ENCODE results near the gene PNP.
"Not testable (repeated sequence)": the region's sequence is repeated elsewhere in the genome, so short reads cannot be mapped to it uniquely, and the experiment has no call there.

The PNP gene

DNA sequence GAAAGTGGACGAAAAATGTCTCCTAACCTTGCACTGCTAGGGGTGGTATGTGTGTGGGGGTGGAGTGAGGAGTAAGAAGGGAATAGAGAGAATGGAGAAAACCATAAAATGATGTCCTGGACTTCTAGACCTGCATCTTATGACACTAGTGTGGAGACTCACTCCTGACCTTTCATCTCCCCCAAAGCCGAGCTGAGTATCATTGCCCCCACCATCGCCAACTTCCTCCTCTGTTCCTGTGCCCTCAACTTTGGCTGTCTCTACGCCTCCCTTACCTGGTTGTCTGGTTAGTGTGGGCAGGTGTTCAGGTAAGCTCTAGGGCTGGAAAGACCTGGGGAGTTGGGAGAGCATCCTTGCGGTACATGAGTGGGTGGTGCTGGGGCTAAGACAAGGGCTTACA, 28.7 kb upstream of the PNP start:
- H3K4me3 ChIP-seq (ENCODE audit: insufficient read length, low read depth) = no peak overlapping the region
- H3K9me3 ChIP-seq (ENCODE audit: insufficient read depth, low read length) = no peaks in the 10 kb centered on the region
- peaks cover 21% of the 10 kb centered on the region for H3K36me3 ChIP-seq (ENCODE audit: insufficient read depth, insufficient read length, low read length)
- H3K9ac ChIP-seq (ENCODE audit: insufficient read length, low read depth) = no peak overlapping the region
- TF ChIP-seq SUZ12 (IDR thresholded peaks at IDR 0.05; ENCODE audit: extremely low read depth, insufficient read depth, insufficient read length) (no peak), YY1 (IDR thresholded peaks at IDR 0.05; ENCODE audit: insufficient read depth, insufficient read length) (no peak), ZNF274 (IDR thresholded peaks at IDR 0.05; ENCODE audit: low read depth, low read length) (no peak)
- no peaks in the 10 kb centered on the region for H3K27me3 ChIP-seq (ENCODE audit: insufficient read depth, insufficient read length)
- no peak for DNase-seq (ENCODE audit: low read depth, low spot score)
- no peaks in the 10 kb centered on the region for H3K4me1 ChIP-seq (ENCODE audit: insufficient read depth, insufficient read length)

DNA sequence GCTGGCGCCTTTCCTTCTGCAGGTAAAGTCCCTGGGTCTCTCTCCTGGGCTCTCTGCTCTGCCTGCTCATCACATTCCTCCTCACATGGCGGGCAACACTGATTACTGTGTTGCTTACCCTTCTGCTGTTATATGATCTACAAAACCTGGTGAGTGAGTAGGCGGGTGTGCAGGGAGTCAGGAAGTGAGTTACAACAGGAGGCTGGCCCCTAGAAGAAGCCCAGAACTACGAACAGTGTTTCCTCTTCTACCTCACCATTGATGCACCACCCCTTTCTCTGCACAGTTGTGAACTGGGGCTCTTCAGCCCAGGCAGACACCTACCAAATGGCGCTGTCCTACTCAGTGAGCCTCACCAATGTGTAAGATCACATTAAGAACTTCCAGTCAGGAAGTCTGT, 28.3 kb upstream of the PNP start:
- DNase-seq (ENCODE audit: low read depth, low spot score) = no peak
- H3K9ac ChIP-seq (ENCODE audit: insufficient read length, low read depth) = no peak overlapping the region
- no peaks in the 10 kb centered on the region for H3K9me3 ChIP-seq (ENCODE audit: insufficient read depth, low read length)
- TF ChIP-seq SUZ12 (IDR thresholded peaks at IDR 0.05; ENCODE audit: extremely low read depth, insufficient read depth, insufficient read length) (no peak), ZNF274 (IDR thresholded peaks at IDR 0.05; ENCODE audit: low read depth, low read length) (no peak), YY1 (IDR thresholded peaks at IDR 0.05; ENCODE audit: insufficient read depth, insufficient read length) (no peak)
- peaks cover 25% of the 10 kb centered on the region for H3K36me3 ChIP-seq (ENCODE audit: insufficient read depth, insufficient read length, low read length)
- no peak overlapping the region for H3K4me3 ChIP-seq (ENCODE audit: insufficient read length, low read depth)
- H3K27me3 ChIP-seq (ENCODE audit: insufficient read depth, insufficient read length) = no peaks in the 10 kb centered on the region
- H3K4me1 ChIP-seq (ENCODE audit: insufficient read depth, insufficient read length) = no peaks in the 10 kb centered on the region

DNA sequence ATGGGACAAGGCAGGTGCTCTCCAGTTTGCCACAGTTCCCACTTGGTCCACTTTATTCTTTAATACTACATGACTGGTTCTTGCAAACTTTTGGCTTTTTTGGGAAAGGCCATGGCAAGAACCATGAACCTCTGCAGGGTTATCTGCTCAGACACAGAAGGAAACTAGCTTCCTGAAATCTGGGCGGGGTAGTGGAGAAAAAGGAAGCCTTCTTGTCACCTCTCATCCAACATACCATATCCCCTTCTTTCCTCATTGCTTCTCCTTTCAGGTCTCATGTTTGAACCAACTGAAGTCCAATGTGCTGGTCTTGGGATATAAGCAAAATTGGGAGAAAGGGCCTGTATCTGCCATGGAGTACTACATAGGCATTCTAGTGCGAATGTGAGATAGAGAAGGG, 27.7 kb upstream of the PNP start:
- Histone ChIP-seq H3K4me3 (ENCODE audit: insufficient read length, low read depth) (no peak overlapping the region), H3K27me3 (ENCODE audit: insufficient read depth, insufficient read length) (no peaks in the 10 kb centered on the region), H3K36me3 (ENCODE audit: insufficient read depth, insufficient read length, low read length) (peaks cover 31% of the 10 kb centered on the region), H3K9me3 (ENCODE audit: insufficient read depth, low read length) (no peaks in the 10 kb centered on the region), H3K9ac (ENCODE audit: insufficient read length, low read depth) (no peak overlapping the region), H3K4me1 (ENCODE audit: insufficient read depth, insufficient read length) (no peaks in the 10 kb centered on the region)
- TF ChIP-seq YY1 (IDR thresholded peaks at IDR 0.05; ENCODE audit: insufficient read depth, insufficient read length) (no peak), SUZ12 (IDR thresholded peaks at IDR 0.05; ENCODE audit: extremely low read depth, insufficient read depth, insufficient read length) (no peak), ZNF274 (IDR thresholded peaks at IDR 0.05; ENCODE audit: low read depth, low read length) (no peak)
- no peak for DNase-seq (ENCODE audit: low read depth, low spot score)

DNA sequence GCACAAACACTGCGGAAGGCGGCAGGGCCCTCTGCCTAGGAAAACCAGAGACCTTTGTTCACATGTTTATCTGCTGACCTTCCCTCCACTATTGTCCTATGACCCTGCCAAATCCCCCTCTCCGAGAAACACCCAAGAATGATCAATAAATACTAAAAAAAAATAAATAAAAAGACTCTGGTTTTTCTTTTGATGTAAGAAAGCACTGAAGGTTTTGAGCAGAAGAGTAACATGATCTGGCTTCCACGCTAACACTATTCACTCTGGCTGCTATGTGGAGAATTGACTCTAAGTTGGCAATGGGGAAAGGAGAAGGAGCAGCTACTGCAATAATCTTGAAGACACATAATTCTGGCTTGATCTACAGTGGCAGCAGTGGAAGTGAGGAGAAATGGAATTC, 25.6 kb upstream of the PNP start:
- H3K9me3 ChIP-seq (ENCODE audit: insufficient read depth, low read length); DNase-seq (ENCODE audit: low read depth, low spot score); H3K9ac ChIP-seq (ENCODE audit: insufficient read length, low read depth); H3K4me3 ChIP-seq (ENCODE audit: insufficient read length, low read depth); H3K4me1 ChIP-seq (ENCODE audit: insufficient read depth, insufficient read length); H3K27me3 ChIP-seq (ENCODE audit: insufficient read depth, insufficient read length): not testable (repeated sequence)
- peaks cover 53% of the 10 kb centered on the region for H3K36me3 ChIP-seq (ENCODE audit: insufficient read depth, insufficient read length, low read length)

DNA sequence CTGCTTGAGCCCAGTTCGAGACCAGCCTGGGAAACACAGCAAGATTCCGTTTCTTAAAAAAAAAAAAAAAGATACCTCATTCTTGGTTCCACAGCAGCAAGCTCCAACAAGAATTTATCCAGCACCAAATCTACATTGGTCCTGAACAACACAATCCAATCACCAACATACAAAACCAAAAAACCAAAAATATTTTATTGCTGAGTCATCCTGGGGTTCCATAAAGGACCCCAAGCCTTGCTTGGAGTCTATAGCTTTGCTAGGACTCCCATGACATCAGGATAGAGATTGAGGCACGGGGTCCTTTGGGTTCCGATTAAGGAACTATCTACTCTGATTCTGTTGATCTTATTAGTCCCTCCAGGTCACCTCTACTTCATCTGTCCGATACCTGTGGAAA, 22.3 kb upstream of the PNP start:
- Histone ChIP-seq H3K27me3 (ENCODE audit: insufficient read depth, insufficient read length) (no peaks in the 10 kb centered on the region), H3K4me3 (ENCODE audit: insufficient read length, low read depth) (no peak overlapping the region), H3K36me3 (ENCODE audit: insufficient read depth, insufficient read length, low read length) (peaks cover 85% of the 10 kb centered on the region), H3K4me1 (ENCODE audit: insufficient read depth, insufficient read length) (no peaks in the 10 kb centered on the region), H3K9ac (ENCODE audit: insufficient read length, low read depth) (no peak overlapping the region), H3K9me3 (ENCODE audit: insufficient read depth, low read length) (no peaks in the 10 kb centered on the region)
- TF ChIP-seq SUZ12 (IDR thresholded peaks at IDR 0.05; ENCODE audit: extremely low read depth, insufficient read depth, insufficient read length) (no peak), YY1 (IDR thresholded peaks at IDR 0.05; ENCODE audit: insufficient read depth, insufficient read length) (no peak), ZNF274 (IDR thresholded peaks at IDR 0.05; ENCODE audit: low read depth, low read length) (no peak)
- DNase-seq (ENCODE audit: low read depth, low spot score) = no peak

DNA sequence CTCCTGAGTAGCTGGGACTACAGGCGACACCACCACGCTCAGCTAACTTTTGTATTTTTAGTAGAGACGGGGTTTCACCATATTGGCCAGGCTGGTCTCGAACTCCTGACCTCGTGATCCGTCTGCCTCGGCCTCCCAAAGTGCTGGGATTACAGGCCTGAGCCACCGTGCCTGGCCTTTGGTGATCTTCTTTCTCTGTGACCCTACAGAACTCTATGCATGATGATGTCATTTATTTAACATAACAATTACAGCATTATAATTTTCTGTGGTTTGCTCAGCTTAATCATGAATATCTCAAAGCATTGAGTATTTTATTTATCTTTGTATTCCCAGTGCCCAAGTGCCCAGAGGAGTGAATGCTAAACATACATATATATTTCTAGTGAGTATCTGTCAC, 16.4 kb upstream of the PNP start:
- not testable (repeated sequence) for DNase-seq (ENCODE audit: low read depth, low spot score); H3K4me3 ChIP-seq (ENCODE audit: insufficient read length, low read depth); H3K9ac ChIP-seq (ENCODE audit: insufficient read length, low read depth); H3K27me3 ChIP-seq (ENCODE audit: insufficient read depth, insufficient read length); H3K4me1 ChIP-seq (ENCODE audit: insufficient read depth, insufficient read length); H3K9me3 ChIP-seq (ENCODE audit: insufficient read depth, low read length)
- peaks cover 71% of the 10 kb centered on the region for H3K36me3 ChIP-seq (ENCODE audit: insufficient read depth, insufficient read length, low read length)

DNA sequence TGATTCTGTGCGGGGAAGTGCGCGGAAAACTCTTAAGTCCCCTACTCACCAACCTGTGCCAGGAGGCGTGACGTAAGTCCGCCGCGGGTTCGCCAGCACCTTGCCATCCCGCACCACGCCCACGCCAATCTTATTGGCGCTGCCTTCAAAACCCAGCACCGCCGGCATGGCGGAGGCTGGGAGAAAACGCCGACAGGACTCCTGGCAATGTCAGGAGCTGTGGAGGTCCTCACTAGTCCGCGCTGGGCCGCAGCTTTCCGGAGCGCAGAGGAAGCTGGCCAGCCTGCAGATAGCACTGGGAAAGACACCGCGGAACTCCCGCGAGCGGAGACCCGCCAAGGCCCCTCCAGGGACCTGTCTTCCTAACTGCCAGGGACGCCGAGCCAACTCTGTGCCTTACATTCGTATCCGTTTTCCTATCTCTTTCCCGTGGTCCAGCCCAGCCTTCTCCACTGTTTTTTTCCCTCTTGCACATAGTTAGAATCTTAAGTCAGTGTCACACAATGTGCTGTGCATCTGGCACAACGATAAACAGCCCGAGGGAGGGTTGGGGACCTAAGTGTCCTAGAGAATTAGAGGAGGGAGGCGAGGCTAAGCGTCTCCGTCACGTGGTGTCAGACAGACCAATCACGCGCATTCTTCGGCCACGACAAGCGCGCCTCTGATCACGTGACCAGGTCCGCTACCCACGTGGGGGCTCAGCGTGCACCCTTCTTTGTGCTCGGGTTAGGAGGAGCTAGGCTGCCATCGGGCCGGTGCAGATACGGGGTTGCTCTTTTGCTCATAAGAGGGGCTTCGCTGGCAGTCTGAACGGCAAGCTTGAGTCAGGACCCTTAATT, 14.5 kb upstream of the PNP start, which contains the start of the genes APEX1 and OSGEP:
Gene APEX1, plus strand, starts transcription at position 711 of the 839 bp plus-strand sequence. CDS start 420 bp downstream, outside the sequence.
Gene OSGEP, minus strand, starts transcription at position 297 of the 839 bp plus-strand sequence. Its CDS starts 129 bp downstream, at position 168.
- Histone ChIP-seq H3K27me3 (ENCODE audit: insufficient read depth, insufficient read length) (no peaks in the 10 kb centered on the region), H3K4me1 (ENCODE audit: insufficient read depth, insufficient read length) (peaks cover 9% of the 10 kb centered on the region), H3K9ac (ENCODE audit: insufficient read length, low read depth) (peak within 1 kb of the TSS; percentile 96), H3K9me3 (ENCODE audit: insufficient read depth, low read length) (no peaks in the 10 kb centered on the region), H3K36me3 (ENCODE audit: insufficient read depth, insufficient read length, low read length) (peaks cover 71% of the 10 kb centered on the region), H3K4me3 (ENCODE audit: insufficient read length, low read depth) (peak within 1 kb of the TSS; percentile 94)
- DNase-seq (ENCODE audit: low read depth, low spot score) = peak; percentile 96
- no peak for TF ChIP-seq ZNF274 (IDR thresholded peaks at IDR 0.05; ENCODE audit: low read depth, low read length)
- no peak for TF ChIP-seq SUZ12 (IDR thresholded peaks at IDR 0.05; ENCODE audit: extremely low read depth, insufficient read depth, insufficient read length)
- no peak for TF ChIP-seq YY1 (IDR thresholded peaks at IDR 0.05; ENCODE audit: insufficient read depth, insufficient read length)
